Endothelial cell of umbilical vein (primary cell): ENCODE data around the gene TXNRD2. TPM values are rescaled to one million over a fixed set of nuclear protein-coding genes. Genes with fewer than 3 reads are reported as not detected.

Experiments
- BruUV-seq: library from RNA; stranded (reverse); fragments of 400-500 nt; replicated peaks from 2 replicates; lab custom pipeline; 2021; lab: Mats Ljungman, UMichigan
- CTCF ChIA-PET: fragments of 300-600, 350-600 bp; sonication (Branson Sonifier 250); formaldehyde crosslinking; loops from one replicate; lab custom pipeline; 2021; ENCODE audit warnings: antibody characterized with exemption, inconsistent platforms; lab: Charles Lee
- POLR2A ChIA-PET: fragments of 300-600, 350-600 bp; sonication (Branson Sonifier 250); formaldehyde crosslinking; loops from one replicate; lab custom pipeline; 2021; ENCODE audit warnings: antibody characterized with exemption, inconsistent platforms; lab: Charles Lee
- DNase-seq: peaks from one replicate; pipeline ENCODE4 v3.0.0-alpha.2; 2011; ENCODE audit warnings: low read depth, low spot score
- FAIRE-seq: peaks from 2 replicates; lab custom pipeline; 2011; peaks lifted over from hg19 to GRCh38; lab: Jason Lieb, UNC
- H2AFZ ChIP-seq: 2 replicates; pipeline ENCODE4 v1.6.0; 2012; ENCODE audit warnings: low read depth, low read length, control low read depth, inconsistent platforms
- H3K27ac ChIP-seq: 2 replicates; pipeline ENCODE4 v1.5.1; 2011; ENCODE audit warnings: low read depth, mild to moderate bottlenecking, control low read depth, low read length, moderate library complexity; ENCODE audit not compliant: insufficient read depth
- H3K27me3 ChIP-seq, 2 experiments: 2 replicates each; pipeline versions ENCODE4 v1.6.0 to v1.6.1; 2011; ENCODE audit warnings: low read length in 2 of 2, mixed read lengths in 1 of 2; ENCODE audit not compliant: control insufficient read depth in 2 of 2, insufficient read depth in 2 of 2
- H3K36me3 ChIP-seq, 2 experiments: 2 replicates in 1 of 2; 3 replicates in 1 of 2; pipeline ENCODE4 v1.5.1; 2011; ENCODE audit warnings: low read length in 2 of 2, mild to moderate bottlenecking in 1 of 2, moderate library complexity in 1 of 2; ENCODE audit not compliant: control insufficient read depth in 2 of 2, insufficient read depth in 2 of 2; ENCODE audit errors: extremely low read depth in 1 of 2
- H3K4me1 ChIP-seq: 3 replicates; pipeline ENCODE4 v1.5.1; 2011; ENCODE audit warnings: mild to moderate bottlenecking, low read length; ENCODE audit not compliant: control insufficient read depth, insufficient read depth; ENCODE audit errors: extremely low read depth
- H3K4me2 ChIP-seq: 2 replicates; pipeline ENCODE4 v1.6.1; 2011; ENCODE audit warnings: low read length, control low read depth, mixed read lengths; ENCODE audit not compliant: insufficient read depth
- H3K4me3 ChIP-seq, 3 experiments: fragments of 200-600 bp in 1 of 3; sonication (generic), shearing (Covaris generic) in 1 of 3; replicated peaks in 1 of 3; 2 replicates each; pipeline ENCODE4 v1.5.1; 2011 to 2016; ENCODE audit warnings: control low read depth in 3 of 3, low read length in 3 of 3, mild to moderate bottlenecking in 2 of 3, inconsistent platforms in 1 of 3, low read depth in 1 of 3, moderate library complexity in 1 of 3; ENCODE audit not compliant: insufficient read depth in 1 of 3
- H3K79me2 ChIP-seq: 2 replicates; pipeline ENCODE4 v1.6.0; 2012; ENCODE audit warnings: low read length, inconsistent platforms; ENCODE audit not compliant: control insufficient read depth, insufficient read depth
- H3K9ac ChIP-seq: replicated peaks from 2 replicates; pipeline ENCODE3; 2011; ENCODE audit warnings: low read length, control low read depth; ENCODE audit not compliant: insufficient read depth; ENCODE audit errors: extremely low read depth
- H3K9me1 ChIP-seq: replicated peaks from 3 replicates; pipeline ENCODE4 v1.6.0; 2011; ENCODE audit warnings: mild to moderate bottlenecking, low read length; ENCODE audit not compliant: control insufficient read depth, insufficient read depth; ENCODE audit errors: extremely low read depth
- H3K9me3 ChIP-seq: replicated peaks from 2 replicates; pipeline ENCODE4 v1.5.1; 2012; ENCODE audit warnings: low read length, inconsistent platforms; ENCODE audit not compliant: control insufficient read depth, insufficient read depth
- H4K20me1 ChIP-seq: replicated peaks from 2 replicates; pipeline ENCODE3; 2011; ENCODE audit warnings: mild to moderate bottlenecking, low read length; ENCODE audit not compliant: control insufficient read depth, insufficient read depth; ENCODE audit errors: extremely low read depth
- EZH2 ChIP-seq: IDR thresholded peaks from 2 replicates; pipeline ENCODE4 v1.6.1; 2012; ENCODE audit warnings: borderline replicate concordance, low read depth, mild to moderate bottlenecking, moderate library complexity, low read length, inconsistent platforms; ENCODE audit not compliant: severe bottlenecking
- GATA2 ChIP-seq: IDR thresholded peaks from 2 replicates; pipeline ENCODE4 v1.7.0; 2011; ENCODE audit warnings: low read depth, mild to moderate bottlenecking, moderate library complexity, mixed read lengths, low read length; ENCODE audit not compliant: insufficient read length, insufficient read depth
- POLR2A ChIP-seq: IDR thresholded peaks from 2 replicates; pipeline ENCODE4 v1.6.1; 2012; ENCODE audit warnings: low read depth, mild to moderate bottlenecking, control low read depth, low read length
- POLR2AphosphoS5 ChIP-seq: IDR thresholded peaks from 2 replicates; pipeline ENCODE4 v1.6.1; 2012; ENCODE audit warnings: low read depth, mild to moderate bottlenecking, control low read depth, low read length, moderate library complexity; ENCODE audit not compliant: insufficient read depth
- dilution Hi-C: fragments of 300-500 bp; cut with MboI; formaldehyde crosslinking; loops from one replicate; pipeline ENCODE4 v1.15.0; 2019; ENCODE audit warnings: low sequenced_read_pairs; ENCODE audit not compliant: extremely low pct_ligation_motif_present
- intact Hi-C: fragments of 100-400 bp; cut with micrococcal nuclease; formaldehyde crosslinking; loops from one replicate; pipeline ENCODE4 v1.10.0; 2022
- polyA plus RNA-seq, 4 experiments: library from polyadenylated mRNA; depleted of rRNA in 3 of 4; stranded (reverse) in 3 of 4; unstranded in 1 of 4; fragments of >200 nt; gene quantifications; 2 replicates each; pipeline versions ENCODE4 v1.2.1 to v1.2.3, GENCODE V29; 2011 to 2012; ENCODE audit warnings: missing spikeins in 1 of 4
- total RNA-seq: library from RNA; stranded (reverse); gene quantifications from 2 replicates; pipeline ENCODE4 v1.2.3, GENCODE V29; 2021

Gene TXNRD2
- total and polyA plus RNA-seq, 2 donors (not counting 3 experiments of a cell fraction or from before 2014, with no cell fraction given): 211 to 440 TPM

DNA sequence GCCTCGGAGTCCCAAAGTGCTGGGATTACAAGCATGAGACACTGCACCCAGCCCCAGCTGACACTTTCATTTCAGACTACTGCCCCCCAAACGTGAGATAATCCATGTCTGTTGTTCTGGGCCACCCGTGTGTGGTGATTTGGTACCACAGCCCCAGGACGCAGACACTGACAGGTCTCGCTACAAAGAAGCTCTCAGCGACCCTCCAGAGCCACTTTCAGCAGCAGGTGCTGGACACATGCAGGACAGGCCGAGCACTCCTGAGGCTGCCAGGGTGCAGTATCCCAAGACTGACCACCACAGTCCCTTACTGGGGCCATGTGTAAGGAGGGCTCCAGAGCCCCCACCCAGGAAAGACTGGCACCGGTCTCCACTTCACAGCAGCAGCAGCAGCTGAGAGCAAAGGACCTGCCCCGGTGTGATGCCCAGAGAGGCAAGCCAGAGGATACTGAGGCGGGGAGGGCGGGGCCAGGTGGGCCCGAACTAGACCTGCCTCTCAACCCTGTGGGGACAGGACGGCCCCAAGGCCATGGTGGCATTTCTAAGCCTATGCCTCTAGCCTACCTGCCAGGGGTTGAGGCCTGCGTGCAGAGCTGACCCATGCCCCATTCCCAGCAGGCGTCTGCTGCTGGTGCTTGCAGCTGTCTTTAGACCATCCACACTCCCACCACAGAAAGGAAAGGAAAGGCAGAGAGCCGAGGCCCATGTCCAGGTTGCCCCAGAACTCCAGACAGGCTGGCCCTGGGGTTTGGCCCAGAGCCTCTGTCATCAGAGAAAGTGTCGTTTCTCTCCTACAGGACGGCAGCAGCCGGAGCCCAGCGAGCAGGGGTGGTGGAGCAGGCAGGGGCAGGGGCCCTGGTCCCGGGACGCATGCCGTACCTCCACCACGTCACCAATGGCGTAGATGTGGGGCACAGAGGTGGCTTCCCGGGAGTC lies 58.9 kb downstream of the TXNRD2 start:
- H3K9ac ChIP-seq: peak overlapping the region; percentile 26
- DNase-seq: no peak
- H2AFZ ChIP-seq: no peak overlapping the region
- dilution Hi-C loops (no loop called here), intact Hi-C loops (no loop called here)
- H3K27me3 ChIP-seq: no peaks in the 10 kb centered on the region
- no peaks in the 10 kb centered on the region for H3K9me3 ChIP-seq
- H3K9me1 ChIP-seq: no peaks in the 10 kb centered on the region
- no peak overlapping the region for H3K4me3 ChIP-seq
- ChIA-PET CTCF (no interaction called here), POLR2A (interaction anchor here (0.6 kb wide), 1 partner anchor 15 kb away, joined by 5 read pairs; no protein-coding TSS in a partner anchor)
- H3K36me3 ChIP-seq: peaks cover 5 to 9% of the 10 kb centered on the region in 2 experiments
- BruUV-seq: TSS peak; percentile 84
- H3K4me2 ChIP-seq: no peak overlapping the region
- peaks cover 33% of the 10 kb centered on the region for H3K79me2 ChIP-seq
- no peak for TF ChIP-seq GATA2
- TF ChIP-seq EZH2: no peak
- peak; percentile 2 for TF ChIP-seq POLR2A
- TF ChIP-seq POLR2AphosphoS5: no peak
- no peaks in the 10 kb centered on the region for H4K20me1 ChIP-seq
- peaks cover 69% of the 10 kb centered on the region for H3K4me1 ChIP-seq
- H3K27ac ChIP-seq: peak overlapping the region; percentile 94
- no peak for FAIRE-seq
